ENCODE data around the gene CCDC152. TPM values are rescaled to one million over a fixed set of nuclear protein-coding genes. Genes with fewer than 3 reads are reported as not detected.

Gene CCDC152
- polyA plus RNA-seq, 1 donor = 16.1 TPM

- DNase-seq = no peak
Observed at GRCh38 chr5:42848545-42848944, 91.9 kb downstream of the CCDC152 start.

GRCh38 chr5:42851481-42851880 lies 94.9 kb downstream of the CCDC152 start:
- DNase-seq = no peak

Other genes with a start within 250 kb of the CCDC152 start
- gene SELENOP, start 55.1 kb downstream of the CCDC152 start, polyA plus RNA-seq (ENCODE audit: insufficient read length) = 433 TPM